Measurements from ENCODE around the gene FOXE1.

Gene FOXE1

DNA sequence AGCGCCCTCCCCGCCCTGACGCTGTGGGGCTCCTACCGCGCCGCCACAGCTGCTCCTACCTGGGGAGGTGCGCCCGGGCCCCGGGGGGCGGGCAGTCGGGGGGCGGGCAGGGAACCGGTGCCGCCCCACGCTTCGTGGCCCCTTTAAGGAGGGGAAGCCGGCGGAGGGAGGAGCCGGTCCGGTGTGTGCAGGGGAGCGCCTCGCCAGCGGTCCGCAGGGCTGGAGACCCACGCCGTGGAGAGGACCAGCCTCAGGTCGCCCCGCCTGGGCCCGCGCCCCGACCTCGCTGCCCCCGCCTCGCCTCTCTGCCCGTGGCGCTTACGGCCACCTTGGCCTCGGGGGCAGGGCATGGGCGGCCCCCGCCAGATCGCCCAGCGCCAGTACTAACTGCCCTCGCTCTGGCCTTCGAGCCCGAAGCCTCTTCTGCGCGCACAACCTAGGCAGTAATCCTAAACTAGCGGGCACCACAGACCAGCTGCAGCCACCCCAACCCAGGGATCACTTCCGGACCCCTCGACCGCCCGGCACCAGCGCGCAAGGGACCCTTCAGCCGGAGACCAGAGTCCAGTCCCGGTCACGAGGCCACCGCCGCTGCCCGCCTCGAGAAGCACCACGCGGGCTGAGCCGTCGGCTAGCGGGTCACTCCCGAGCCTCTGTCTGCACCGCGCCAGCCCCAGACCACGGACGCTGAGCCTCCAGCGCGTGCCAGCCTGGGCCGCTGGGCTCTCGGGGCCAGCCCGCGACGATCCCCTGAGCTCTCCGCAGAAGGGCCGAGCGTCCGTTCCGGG, at the start of gene FOXE1:
Gene FOXE1 (plus strand): TSS at position 171 of the 788 bp plus-strand sequence. CDS start 689 bp downstream, outside the sequence.
- DNase-seq = no peak

GRCh38 chr9:97804059-97804365, 49.0 kb upstream of the FOXE1 start:
- no peak for DNase-seq

- DNase-seq = no peak
Observed at GRCh38 chr9:97806721-97807120, 46.3 kb upstream of the FOXE1 start.

- no peak for DNase-seq
Observed at GRCh38 chr9:97807681-97808080, 45.3 kb upstream of the FOXE1 start.

DNA sequence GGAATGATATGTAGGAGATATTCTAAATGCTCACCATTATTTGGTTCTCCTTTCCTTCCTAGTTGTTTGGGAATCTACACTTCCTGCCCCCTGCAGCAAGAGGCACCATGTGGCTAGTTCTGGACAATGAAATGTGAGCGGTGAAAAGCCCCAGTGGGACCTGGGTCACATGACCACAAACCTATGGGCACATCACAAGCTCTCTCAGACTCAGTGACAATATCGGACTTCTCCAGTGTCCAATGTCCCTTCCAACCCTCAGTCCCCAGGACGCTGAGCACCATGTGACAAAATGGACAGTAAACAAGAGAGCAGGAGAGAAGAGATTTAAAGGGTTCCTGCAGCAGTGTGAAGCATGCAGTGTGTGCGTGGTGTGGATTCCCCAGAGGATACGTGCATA, 44.6 kb upstream of the FOXE1 start:
- no peak for DNase-seq

- no peak for DNase-seq
Observed at GRCh38 chr9:97808972-97809371, 44.1 kb upstream of the FOXE1 start.

DNA sequence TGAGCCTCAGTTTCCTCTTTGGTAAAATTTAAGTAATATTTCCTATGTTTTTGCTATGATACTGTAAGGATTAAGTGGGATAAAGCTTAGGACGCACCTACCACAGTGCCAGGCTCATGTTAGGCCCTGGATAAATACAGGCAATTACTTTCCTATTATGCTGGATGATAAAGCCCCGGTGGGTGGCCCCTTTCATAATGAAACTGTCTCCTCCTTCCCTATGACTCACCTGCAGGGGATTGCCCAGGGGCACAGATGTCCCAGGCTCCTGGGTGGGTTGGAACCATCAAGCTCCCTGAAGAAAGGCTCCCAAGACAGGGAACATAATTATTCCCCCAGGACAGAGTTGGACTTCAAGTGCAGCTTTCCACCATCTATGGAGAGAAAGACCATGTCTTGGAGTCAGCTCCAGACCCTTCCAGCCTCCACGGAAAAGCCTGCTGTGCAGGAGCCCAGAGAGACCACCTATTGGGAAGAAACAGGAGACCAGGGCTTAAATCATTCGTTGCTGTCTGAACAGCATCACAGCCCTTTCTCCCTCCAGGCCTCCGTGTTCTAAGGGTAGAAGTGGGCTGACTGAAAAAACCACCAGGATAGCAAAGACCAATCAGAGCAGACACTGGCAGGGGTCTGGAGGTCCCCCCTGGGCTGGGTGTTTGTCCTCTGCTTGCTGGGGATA, 43.2 kb upstream of the FOXE1 start:
- no peak for DNase-seq

DNA sequence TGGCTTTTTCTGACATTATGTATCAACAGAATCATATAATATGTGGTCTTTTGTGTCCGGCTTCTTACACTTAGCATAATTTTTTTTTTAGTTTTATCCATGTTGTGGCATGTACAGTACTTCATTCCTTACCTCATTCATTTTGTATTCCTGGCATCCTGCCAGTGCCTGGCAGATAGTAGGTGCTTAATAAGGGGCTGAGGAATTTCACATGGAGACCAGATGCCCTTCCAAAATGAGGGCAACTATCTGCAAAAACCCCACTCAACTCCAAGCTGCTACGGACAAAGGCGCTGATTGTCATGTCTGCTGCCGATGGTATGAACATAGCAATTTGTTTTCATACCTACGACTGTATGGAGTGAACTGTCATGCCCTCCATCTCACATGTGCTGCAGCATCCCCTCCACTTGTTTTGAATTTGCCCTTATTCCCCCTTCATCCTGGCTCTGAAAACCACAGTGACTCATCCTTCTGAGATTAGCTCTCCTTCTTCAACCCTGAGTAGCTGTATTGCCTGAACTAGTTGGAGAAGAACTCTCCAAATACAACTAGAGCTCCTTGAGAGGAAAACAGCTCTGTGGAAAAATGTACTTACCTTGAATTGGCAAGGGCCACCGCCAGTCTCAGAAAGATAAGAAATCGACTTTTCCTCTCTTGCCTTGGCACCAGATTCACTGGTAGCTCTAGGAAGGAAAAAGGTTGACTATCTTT, 41.3 kb upstream of the FOXE1 start:
- no peak for DNase-seq

DNA sequence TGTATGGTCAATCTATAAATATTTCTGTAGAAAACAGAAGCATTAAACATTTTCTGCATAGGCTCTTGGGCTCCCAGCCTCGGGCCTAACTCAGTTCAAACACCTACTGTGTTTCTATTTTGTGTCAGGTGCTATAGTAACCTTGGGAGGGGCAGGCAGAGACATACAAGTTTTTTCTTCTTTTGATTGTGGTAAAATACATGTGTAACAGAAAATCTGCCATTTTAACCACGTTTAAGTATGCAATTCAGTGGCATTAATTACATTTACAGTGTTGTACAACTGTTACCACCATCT, 40.8 kb upstream of the FOXE1 start:
- DNase-seq = no peak

- no peak for DNase-seq
Observed at GRCh38 chr9:97813072-97813471, 40.0 kb upstream of the FOXE1 start.

GRCh38 chr9:97819735-97820134, 33.3 kb upstream of the FOXE1 start:
- DNase-seq = no peak

DNA sequence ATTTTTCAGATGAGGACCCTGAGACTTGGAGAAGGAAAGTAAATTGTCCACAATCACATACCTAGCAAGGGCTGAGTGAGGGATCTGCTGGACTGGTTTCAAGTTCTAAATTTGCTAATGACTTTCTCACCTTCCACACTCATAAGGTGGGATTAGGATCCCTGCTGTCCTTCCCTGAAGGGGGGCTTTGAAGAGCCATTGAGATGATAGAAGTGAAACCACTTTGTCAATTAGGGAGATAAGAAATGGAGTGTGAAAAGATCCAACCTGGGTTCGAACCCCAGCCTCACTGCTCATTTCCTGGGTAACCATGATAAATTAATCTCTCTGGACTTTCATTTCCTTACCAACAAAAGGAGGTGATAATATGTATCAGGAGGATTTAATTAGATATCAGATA, 32.7 kb upstream of the FOXE1 start:
- no peak for DNase-seq

DNA sequence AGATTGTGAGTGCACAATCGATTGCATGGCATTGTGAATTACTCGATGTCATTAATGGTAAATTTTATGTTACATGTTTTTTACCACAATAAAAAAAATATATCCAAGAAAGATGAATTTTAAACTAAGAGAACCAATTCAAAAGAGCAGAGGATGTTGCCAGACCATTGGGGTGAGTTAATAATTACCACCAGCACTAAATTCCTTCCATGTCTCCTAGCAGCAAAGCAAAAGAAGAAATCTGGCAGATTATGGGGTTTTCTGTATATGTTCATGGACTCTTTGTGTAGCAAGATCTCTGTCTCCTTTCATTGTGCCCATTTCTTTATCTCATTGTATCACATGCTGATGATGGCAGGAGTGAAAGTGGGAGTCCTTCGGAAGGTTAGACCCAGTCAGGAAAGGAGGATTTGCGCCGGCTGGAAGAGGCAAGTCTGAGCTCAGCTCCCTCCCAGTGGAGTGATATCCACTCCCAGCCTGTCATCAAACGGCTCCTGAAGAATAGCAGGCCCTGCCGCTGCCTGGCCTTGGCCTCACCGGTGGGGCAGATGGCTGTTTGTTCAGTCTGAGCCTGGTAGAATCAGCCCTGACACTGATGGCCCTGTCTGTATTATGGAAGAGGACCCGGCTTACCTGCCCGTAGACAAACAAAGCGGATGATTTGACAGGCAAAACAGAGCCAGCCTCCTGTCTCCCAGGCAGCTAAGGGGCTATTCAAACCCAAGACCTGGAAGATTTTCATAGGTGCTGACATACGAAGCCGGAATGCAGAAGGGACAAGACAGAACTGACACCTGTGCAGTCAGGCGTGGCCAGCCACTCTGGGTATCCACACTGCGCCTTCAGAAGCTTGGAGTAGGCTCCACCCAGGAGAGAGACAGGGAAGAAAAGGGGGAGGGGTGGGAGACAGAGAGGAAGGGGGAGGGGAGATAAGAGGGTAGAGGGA, 21.9 kb upstream of the FOXE1 start:
- no peak for DNase-seq

GRCh38 chr9:97831843-97832636, 21.0 kb upstream of the FOXE1 start:
- no peak for DNase-seq

- DNase-seq = no peak
Observed at GRCh38 chr9:97840521-97840920, 12.5 kb upstream of the FOXE1 start.

GRCh38 chr9:97842960-97843359, 10.1 kb upstream of the FOXE1 start:
- DNase-seq = no peak

- no peak for DNase-seq
Observed at GRCh38 chr9:97845130-97845529, 7.9 kb upstream of the FOXE1 start.

- no peak for DNase-seq
Observed at GRCh38 chr9:97845763-97846162, 7.3 kb upstream of the FOXE1 start.

DNA sequence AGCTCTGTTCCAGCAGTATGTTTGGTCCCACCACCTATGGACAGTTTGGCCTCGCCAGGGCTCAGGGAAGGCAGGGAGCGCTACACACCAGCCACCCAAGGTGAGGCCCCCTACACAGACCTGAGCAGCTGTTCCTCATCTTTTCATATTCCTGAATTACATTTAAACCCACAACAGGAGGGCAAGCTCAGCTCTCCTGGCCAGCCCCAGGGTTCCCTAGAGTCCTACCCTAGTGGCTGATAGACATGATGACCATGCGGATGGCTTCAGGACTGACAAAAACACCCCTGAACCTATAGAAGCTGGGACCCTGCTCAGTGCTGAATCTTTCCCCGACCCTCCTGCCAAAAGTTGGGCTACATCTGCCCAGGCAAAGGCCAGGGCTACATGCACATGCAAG, 6.7 kb upstream of the FOXE1 start:
- no peak for DNase-seq

- DNase-seq = no peak
Observed at GRCh38 chr9:97847474-97848214, 5.4 kb upstream of the FOXE1 start.

GRCh38 chr9:97848215-97848479, 4.9 kb upstream of the FOXE1 start:
- DNase-seq = no peak
